Effector memory CD8-positive, alpha-beta T cell (primary cell): ENCODE measurements around the gene METAP1D.
"Not testable (repeated sequence)": the region's sequence is repeated elsewhere in the genome, so short reads cannot be mapped to it uniquely, and the experiment has no call there.

Experiments used
- ATAC-seq: fragments of 150-1000 bp; cut with Tn5 transposase; replicated peaks from 2 replicates; pipeline ENCODE4 v1.10.0; 2021; ENCODE audit warnings: mild to moderate bottlenecking, moderate library complexity
- DNase-seq, 3 experiments: peaks; one replicate each; pipeline ENCODE4 v3.0.0; 2021
- H3K27ac Mint-ChIP-seq, 2 donors: one replicate each; pipeline ENCODE4 v1.8.0; 2022; ENCODE audit warnings: mild to moderate bottlenecking in 2 of 2, mixed read lengths in 2 of 2, moderate library complexity in 2 of 2
- H3K27me3 Mint-ChIP-seq, 2 donors: one replicate each; pipeline ENCODE4 v1.8.0; 2022; ENCODE audit warnings: mixed read lengths in 2 of 2
- H3K36me3 Mint-ChIP-seq: one replicate; pipeline ENCODE4 v1.8.0; 2022; ENCODE audit warnings: mild to moderate bottlenecking, moderate library complexity, mixed read lengths; ENCODE audit not compliant: insufficient read depth
- H3K4me1 Mint-ChIP-seq, 2 donors: one replicate each; pipeline ENCODE4 v1.8.0; 2022; ENCODE audit warnings: low read depth in 2 of 2, mixed read lengths in 2 of 2
- H3K4me3 Mint-ChIP-seq, 2 donors: one replicate each; pipeline ENCODE4 v1.8.0; 2022; ENCODE audit warnings: mild to moderate bottlenecking in 2 of 2, mixed read lengths in 2 of 2, moderate library complexity in 2 of 2
- H3K9me3 Mint-ChIP-seq, 2 donors: one replicate each; pipeline ENCODE4 v1.8.0; 2022; ENCODE audit warnings: mixed read lengths in 2 of 2

Gene METAP1D

GRCh38 chr2:172105471-172106107, 105.8 kb downstream of the METAP1D start:
- peak overlapping the region in 1 of 2 donors; percentile 38 for H3K27ac Mint-ChIP-seq
- H3K4me1 Mint-ChIP-seq: peaks cover 36 to 38% of the 10 kb centered on the region in 2 donors
- H3K4me3 Mint-ChIP-seq: peak overlapping the region; percentile 7 to 48

GRCh38 chr2:172106108-172106961, 106.6 kb downstream of the METAP1D start:
- Mint-ChIP-seq H3K4me1 (peaks cover 31 to 32% of the 10 kb centered on the region in 2 donors), H3K27ac (peak overlapping the region in 1 of 2 donors; percentile 38), H3K9me3 (no peaks in the 10 kb centered on the region), H3K36me3 (peaks cover 30% of the 10 kb centered on the region), H3K4me3 (peak overlapping the region; percentile 7 to 48), H3K27me3 (peaks cover 68 to 86% of the 10 kb centered on the region in 2 donors)
- DNase-seq: peak in 1 of 3 experiments; percentile 34
- ATAC-seq: peak; percentile 43

More at GRCh38 chr2:172105471-172106107, 105.8 kb downstream of the METAP1D start:
- H3K36me3 Mint-ChIP-seq: peaks cover 38% of the 10 kb centered on the region
- DNase-seq (no peak), ATAC-seq (no peak)
- H3K27me3 Mint-ChIP-seq: peaks cover 73 to 93% of the 10 kb centered on the region in 2 donors
- H3K9me3 Mint-ChIP-seq: no peaks in the 10 kb centered on the region

- ATAC-seq (no peak), DNase-seq (no peak)
- Mint-ChIP-seq H3K27me3 (peaks cover 55 to 75% of the 10 kb centered on the region in 2 donors), H3K9me3 (no peaks in the 10 kb centered on the region), H3K27ac (no peak overlapping the region), H3K4me1 (peaks cover 17 to 20% of the 10 kb centered on the region in 2 donors), H3K4me3 (peak overlapping the region; percentile 1 to 3), H3K36me3 (peaks cover 17% of the 10 kb centered on the region)
Observed at GRCh38 chr2:172107690-172108586, 108.2 kb downstream of the METAP1D start.

GRCh38 chr2:172108587-172108930, 108.8 kb downstream of the METAP1D start:
- Mint-ChIP-seq H3K36me3 (peaks cover 11% of the 10 kb centered on the region), H3K9me3 (no peaks in the 10 kb centered on the region), H3K4me1 (peaks cover 11 to 18% of the 10 kb centered on the region in 2 donors), H3K27ac (no peak overlapping the region), H3K4me3 (no peak overlapping the region), H3K27me3 (peaks cover 54 to 79% of the 10 kb centered on the region in 2 donors)
- ATAC-seq (no peak), DNase-seq (no peak)

- Mint-ChIP-seq H3K9me3 (no peaks in the 10 kb centered on the region), H3K4me1 (peaks cover 4 to 11% of the 10 kb centered on the region in 2 donors), H3K27ac (no peak overlapping the region), H3K36me3 (peaks cover 6% of the 10 kb centered on the region), H3K4me3 (no peak overlapping the region), H3K27me3 (peaks cover 46 to 79% of the 10 kb centered on the region in 2 donors)
- no peak for ATAC-seq
- no peak for DNase-seq
Observed at GRCh38 chr2:172109256-172109987, 109.7 kb downstream of the METAP1D start.

- H3K4me3 Mint-ChIP-seq: no peak overlapping the region
- peaks cover 4 to 11% of the 10 kb centered on the region in 2 donors for H3K4me1 Mint-ChIP-seq
- no peak overlapping the region for H3K27ac Mint-ChIP-seq
- no peak for ATAC-seq
- peaks cover 48 to 79% of the 10 kb centered on the region in 2 donors for H3K27me3 Mint-ChIP-seq
- H3K36me3 Mint-ChIP-seq: peaks cover 6% of the 10 kb centered on the region
- DNase-seq: no peak
- no peaks in the 10 kb centered on the region for H3K9me3 Mint-ChIP-seq
Observed at GRCh38 chr2:172109988-172110811, 110.4 kb downstream of the METAP1D start.

- Mint-ChIP-seq H3K4me3 (no peak overlapping the region), H3K36me3 (peaks cover 3% of the 10 kb centered on the region), H3K27ac (no peak overlapping the region), H3K9me3 (no peaks in the 10 kb centered on the region), H3K4me1 (no peaks in the 10 kb centered on the region), H3K27me3 (peaks cover 20 to 55% of the 10 kb centered on the region in 2 donors)
- DNase-seq (no peak), ATAC-seq (no peak)
Observed at GRCh38 chr2:172113617-172114016, 113.9 kb downstream of the METAP1D start.

GRCh38 chr2:172114176-172114575, 114.4 kb downstream of the METAP1D start:
- not testable (repeated sequence) for H3K36me3 Mint-ChIP-seq, ATAC-seq, DNase-seq, H3K4me3 Mint-ChIP-seq, H3K4me1 Mint-ChIP-seq, H3K9me3 Mint-ChIP-seq, H3K27ac Mint-ChIP-seq
- H3K27me3 Mint-ChIP-seq: peaks cover 22 to 55% of the 10 kb centered on the region in 2 donors

GRCh38 chr2:172114579-172114978, 114.8 kb downstream of the METAP1D start:
- H3K27ac Mint-ChIP-seq: no peak overlapping the region
- H3K9me3 Mint-ChIP-seq: no peaks in the 10 kb centered on the region
- no peak overlapping the region for H3K4me3 Mint-ChIP-seq
- H3K36me3 Mint-ChIP-seq: peaks cover 3% of the 10 kb centered on the region
- ATAC-seq (no peak), DNase-seq (no peak)
- H3K27me3 Mint-ChIP-seq: peaks cover 24 to 55% of the 10 kb centered on the region in 2 donors
- H3K4me1 Mint-ChIP-seq: no peaks in the 10 kb centered on the region

- H3K27ac Mint-ChIP-seq: no peak overlapping the region
- ATAC-seq: no peak
- H3K27me3 Mint-ChIP-seq: peaks cover 19 to 51% of the 10 kb centered on the region in 2 donors
- no peaks in the 10 kb centered on the region for H3K4me1 Mint-ChIP-seq
- H3K36me3 Mint-ChIP-seq: peaks cover 3% of the 10 kb centered on the region
- DNase-seq: no peak
- H3K9me3 Mint-ChIP-seq: no peaks in the 10 kb centered on the region
- no peak overlapping the region for H3K4me3 Mint-ChIP-seq
Observed at GRCh38 chr2:172116107-172116506, 116.4 kb downstream of the METAP1D start.

- Mint-ChIP-seq H3K27me3 (peaks cover 26 to 34% of the 10 kb centered on the region in 2 donors), H3K4me3 (no peak overlapping the region), H3K36me3 (no peaks in the 10 kb centered on the region), H3K4me1 (no peaks in the 10 kb centered on the region), H3K9me3 (no peaks in the 10 kb centered on the region), H3K27ac (no peak overlapping the region)
- DNase-seq (no peak), ATAC-seq (no peak)
Observed at GRCh38 chr2:172119089-172119488, 119.3 kb downstream of the METAP1D start.

- no peaks in the 10 kb centered on the region for H3K4me1 Mint-ChIP-seq
- H3K27me3 Mint-ChIP-seq: peaks cover 19 to 24% of the 10 kb centered on the region in 2 donors
- no peaks in the 10 kb centered on the region for H3K36me3 Mint-ChIP-seq
- DNase-seq: no peak
- H3K27ac Mint-ChIP-seq: no peak overlapping the region
- no peaks in the 10 kb centered on the region for H3K9me3 Mint-ChIP-seq
- no peak for ATAC-seq
- no peak overlapping the region for H3K4me3 Mint-ChIP-seq
Observed at GRCh38 chr2:172120118-172120517, 120.4 kb downstream of the METAP1D start.
